Activated CD4-positive, alpha-beta T cell treated with anti-CD3 and anti-CD28 coated beads, Interleukin-2, amount 50 U/mL, for 48 hours (primary cell): ENCODE measurements around the gene RIOK2.
A peak's percentile ranks its signal among the peaks of the same experiment; 100 is the strongest.
"Not testable (repeated sequence)": the region's sequence is repeated elsewhere in the genome, so short reads cannot be mapped to it uniquely, and the experiment has no call there.

Source experiments
- DNase-seq, 2 experiments: peaks; one replicate each; pipeline ENCODE4 v3.0.0-alpha.2; 2020

The RIOK2 gene

GRCh38 chr5:97165726-97166125 is 17.3 kb downstream of the RIOK2 start:
- no peak for DNase-seq

- no peak for DNase-seq
Measured at GRCh38 chr5:97164846-97165245, 18.2 kb downstream of the RIOK2 start.

GRCh38 chr5:97163790-97164285 is 19.2 kb downstream of the RIOK2 start:
- no peak for DNase-seq

- DNase-seq = no peak
Measured at GRCh38 chr5:97163360-97163764, 19.7 kb downstream of the RIOK2 start.

- peak; percentile 27 to 58 for DNase-seq
Measured at GRCh38 chr5:97162045-97162444, 21.0 kb downstream of the RIOK2 start.

- DNase-seq = no peak
Measured at GRCh38 chr5:97157689-97158088, 25.4 kb downstream of the RIOK2 start.

- no peak for DNase-seq
Measured at GRCh38 chr5:97151370-97151769, 31.7 kb downstream of the RIOK2 start.

- no peak for DNase-seq
Measured at GRCh38 chr5:97150401-97150800, 32.6 kb downstream of the RIOK2 start.

GRCh38 chr5:97149709-97150108 is 33.3 kb downstream of the RIOK2 start:
- no peak for DNase-seq

GRCh38 chr5:97148288-97148687 is 34.8 kb downstream of the RIOK2 start:
- DNase-seq = no peak

- no peak for DNase-seq
Measured at GRCh38 chr5:97143704-97144103, 39.3 kb downstream of the RIOK2 start.

GRCh38 chr5:97142521-97143254 is 40.4 kb downstream of the RIOK2 start, which contains the start of gene LIX1:
Gene LIX1 (minus strand): TSS chr5:97142611. CDS start chr5:97142576, 35 bp downstream.
- DNase-seq = peak; percentile 21 to 37

- no peak for DNase-seq
Measured at GRCh38 chr5:97141539-97141938, 41.5 kb downstream of the RIOK2 start.

GRCh38 chr5:97141031-97141430 is 42.0 kb downstream of the RIOK2 start:
- no peak for DNase-seq

GRCh38 chr5:97140250-97140649 is 42.8 kb downstream of the RIOK2 start:
- not testable (repeated sequence) for DNase-seq

- no peak for DNase-seq
Measured at GRCh38 chr5:97136475-97136874, 46.6 kb downstream of the RIOK2 start.

- no peak for DNase-seq
Measured at GRCh38 chr5:97135868-97136267, 47.2 kb downstream of the RIOK2 start.

GRCh38 chr5:97134634-97135033 is 48.4 kb downstream of the RIOK2 start:
- no peak for DNase-seq

GRCh38 chr5:97133101-97133500 is 49.9 kb downstream of the RIOK2 start:
- no peak for DNase-seq

- no peak for DNase-seq
Measured at GRCh38 chr5:97131921-97132320, 51.1 kb downstream of the RIOK2 start.

GRCh38 chr5:97131139-97131710 is 51.8 kb downstream of the RIOK2 start:
- no peak for DNase-seq

GRCh38 chr5:97127727-97128126 is 55.3 kb downstream of the RIOK2 start:
- no peak for DNase-seq

GRCh38 chr5:97125125-97125683 is 57.8 kb downstream of the RIOK2 start:
- no peak for DNase-seq

GRCh38 chr5:97124335-97124734 is 58.7 kb downstream of the RIOK2 start:
- DNase-seq = no peak
